ENCODE measurements around the gene CARNS1. TPM values are rescaled to one million over a fixed set of nuclear protein-coding genes. Genes with fewer than 3 reads are reported as not detected.

Gene CARNS1
- total and polyA plus RNA-seq, 12 donors, result 0.55 to 26.6 (median 17.4) TPM

DNA sequence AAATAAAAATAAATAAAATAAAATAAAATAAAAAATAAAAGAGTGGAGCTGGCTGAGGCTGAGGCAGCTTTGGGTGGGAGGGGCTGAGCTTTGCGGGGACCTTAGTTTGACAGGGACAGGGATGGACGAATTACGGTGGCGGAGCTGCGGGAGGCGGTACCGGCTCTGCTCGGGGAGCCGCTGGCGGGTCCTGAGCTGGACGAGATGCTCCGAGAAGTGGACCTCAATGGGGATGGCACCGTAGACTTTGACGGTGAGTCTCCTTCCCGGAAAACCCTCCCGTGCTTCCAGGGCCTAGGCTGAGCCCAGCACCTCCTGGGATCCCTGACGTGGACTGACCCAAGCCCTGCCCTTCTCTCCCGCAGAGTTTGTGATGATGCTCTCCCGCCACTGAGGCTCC lies 42.8 kb downstream of the CARNS1 start:
- intact Hi-C loops (cut with DNase I), result no loop called here
- DNase-seq (no peak), ATAC-seq (no peak)
- WGBS, 2 donors, result 90 to 93% methylated on average over 19 of the region's 19 CpGs
- Histone ChIP-seq H3K9me3 (no peaks in the 10 kb centered on the region), H3K36me3 (no peaks in the 10 kb centered on the region), H3K4me3 (no peak overlapping the region), H3K4me1 (peaks cover 0 to 3% (median 0%) of the 10 kb centered on the region in 9 donors), H3K27ac (no peak overlapping the region), H3K27me3 (no peaks in the 10 kb centered on the region)
- TF ChIP-seq, protein P1, sequence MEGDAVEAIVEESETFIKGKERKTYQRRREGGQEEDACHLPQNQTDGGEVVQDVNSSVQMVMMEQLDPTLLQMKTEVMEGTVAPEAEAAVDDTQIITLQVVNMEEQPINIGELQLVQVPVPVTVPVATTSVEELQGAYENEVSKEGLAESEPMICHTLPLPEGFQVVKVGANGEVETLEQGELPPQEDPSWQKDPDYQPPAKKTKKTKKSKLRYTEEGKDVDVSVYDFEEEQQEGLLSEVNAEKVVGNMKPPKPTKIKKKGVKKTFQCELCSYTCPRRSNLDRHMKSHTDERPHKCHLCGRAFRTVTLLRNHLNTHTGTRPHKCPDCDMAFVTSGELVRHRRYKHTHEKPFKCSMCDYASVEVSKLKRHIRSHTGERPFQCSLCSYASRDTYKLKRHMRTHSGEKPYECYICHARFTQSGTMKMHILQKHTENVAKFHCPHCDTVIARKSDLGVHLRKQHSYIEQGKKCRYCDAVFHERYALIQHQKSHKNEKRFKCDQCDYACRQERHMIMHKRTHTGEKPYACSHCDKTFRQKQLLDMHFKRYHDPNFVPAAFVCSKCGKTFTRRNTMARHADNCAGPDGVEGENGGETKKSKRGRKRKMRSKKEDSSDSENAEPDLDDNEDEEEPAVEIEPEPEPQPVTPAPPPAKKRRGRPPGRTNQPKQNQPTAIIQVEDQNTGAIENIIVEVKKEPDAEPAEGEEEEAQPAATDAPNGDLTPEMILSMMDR (IDR thresholded peaks at IDR 0.05), result no peak

DNA sequence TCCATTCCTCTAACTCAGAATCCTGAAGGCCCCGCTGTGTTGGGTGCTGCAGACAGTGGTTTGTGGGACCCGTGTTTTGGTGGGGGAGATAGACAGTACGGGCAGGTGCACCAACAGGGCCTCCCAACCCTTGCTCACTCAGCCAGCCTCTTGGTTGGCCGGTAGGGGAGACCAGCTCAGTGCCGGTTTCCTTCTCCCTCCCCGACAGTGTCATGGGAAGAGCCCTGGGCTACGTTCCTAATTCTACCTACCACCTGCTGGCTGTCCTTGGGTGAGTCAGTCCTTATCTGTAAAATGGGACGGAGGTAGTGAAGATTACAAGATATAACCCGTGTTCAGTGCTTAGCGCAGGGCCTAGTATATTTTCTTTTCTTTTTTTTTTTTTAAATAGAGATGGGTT lies 47.7 kb downstream of the CARNS1 start:
- Histone ChIP-seq H3K4me1 (peaks cover 7 to 44% (median 20%) of the 10 kb centered on the region in 9 donors), H3K27me3 (no peaks in the 10 kb centered on the region), H3K36me3 (peaks cover 0 to 6% (median 0%) of the 10 kb centered on the region in 9 donors), H3K9me3 (no peaks in the 10 kb centered on the region), H3K27ac (peak overlapping the region in 3 of 10 donors; percentile 92 to 94 (median 94)), H3K4me3 (no peak overlapping the region)
- TF ChIP-seq, protein P1 (IDR thresholded peaks at IDR 0.05), result no peak
- 83 to 92% methylated on average over 10 of the region's 10 CpGs for WGBS, 2 donors
- ATAC-seq, result no peak
- DNase-seq, result no peak
- intact Hi-C loops (cut with DNase I), result loop anchor here in 1 of 10 donors (5.0 kb wide), 1 partner anchor 1476 kb away; no protein-coding TSS in a partner anchor

DNA sequence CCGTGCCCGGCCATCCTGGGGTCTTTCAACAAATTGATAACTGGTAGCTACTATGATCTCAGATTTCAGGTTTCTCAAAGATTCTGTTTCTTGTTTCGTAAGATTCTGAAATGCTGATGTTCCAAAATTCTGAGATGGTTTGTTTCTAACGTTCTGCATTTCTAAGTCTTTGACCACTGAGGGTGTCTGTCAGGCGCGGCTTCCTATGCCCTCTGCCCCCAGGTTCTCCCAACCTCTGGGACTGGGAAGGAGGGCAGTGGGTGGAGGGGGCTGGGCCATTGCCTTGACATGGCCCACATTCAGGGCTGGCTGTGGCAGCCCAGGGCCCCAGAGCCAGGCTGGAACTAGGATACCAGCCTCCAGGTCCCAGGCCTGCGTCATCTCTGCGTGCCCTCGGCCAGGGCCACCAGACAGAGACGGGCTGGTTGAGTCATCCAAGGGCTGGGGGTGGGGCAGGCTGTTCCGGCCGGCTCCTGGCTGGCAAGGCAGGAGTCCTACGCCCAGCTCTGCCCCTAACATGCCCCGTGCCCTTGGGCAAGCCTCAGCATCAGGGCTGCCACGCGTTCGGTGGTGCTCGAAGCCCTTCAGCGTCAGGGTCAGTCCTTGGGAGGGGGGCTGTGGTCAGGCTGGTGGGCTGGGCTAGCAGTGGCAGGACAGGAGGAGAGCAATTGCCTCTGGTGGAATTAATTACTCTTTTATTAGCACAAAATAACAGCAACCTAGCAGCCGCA lies 48.4 kb downstream of the CARNS1 start:
- Histone ChIP-seq H3K27ac (peak overlapping the region; percentile 78 to 94 (median 90)), H3K9me3 (no peaks in the 10 kb centered on the region), H3K36me3 (peaks cover 0 to 6% (median 0%) of the 10 kb centered on the region in 9 donors), H3K4me1 (peaks cover 8 to 50% (median 26%) of the 10 kb centered on the region in 9 donors), H3K27me3 (no peaks in the 10 kb centered on the region), H3K4me3 (peak overlapping the region; percentile 19 to 68 (median 64))
- TF ChIP-seq, protein P1 (IDR thresholded peaks at IDR 0.05), result no peak
- 75 to 86% methylated on average over 20 of the region's 20 CpGs for WGBS, 2 donors
- DNase-seq, result peak; percentile 34 to 51
- ATAC-seq, result peak; percentile 5 to 39 (median 24)
- intact Hi-C loops (cut with DNase I), result loop anchor here in 1 of 10 donors (5.0 kb wide), 1 partner anchor 1477 kb away; no protein-coding TSS in a partner anchor

DNA sequence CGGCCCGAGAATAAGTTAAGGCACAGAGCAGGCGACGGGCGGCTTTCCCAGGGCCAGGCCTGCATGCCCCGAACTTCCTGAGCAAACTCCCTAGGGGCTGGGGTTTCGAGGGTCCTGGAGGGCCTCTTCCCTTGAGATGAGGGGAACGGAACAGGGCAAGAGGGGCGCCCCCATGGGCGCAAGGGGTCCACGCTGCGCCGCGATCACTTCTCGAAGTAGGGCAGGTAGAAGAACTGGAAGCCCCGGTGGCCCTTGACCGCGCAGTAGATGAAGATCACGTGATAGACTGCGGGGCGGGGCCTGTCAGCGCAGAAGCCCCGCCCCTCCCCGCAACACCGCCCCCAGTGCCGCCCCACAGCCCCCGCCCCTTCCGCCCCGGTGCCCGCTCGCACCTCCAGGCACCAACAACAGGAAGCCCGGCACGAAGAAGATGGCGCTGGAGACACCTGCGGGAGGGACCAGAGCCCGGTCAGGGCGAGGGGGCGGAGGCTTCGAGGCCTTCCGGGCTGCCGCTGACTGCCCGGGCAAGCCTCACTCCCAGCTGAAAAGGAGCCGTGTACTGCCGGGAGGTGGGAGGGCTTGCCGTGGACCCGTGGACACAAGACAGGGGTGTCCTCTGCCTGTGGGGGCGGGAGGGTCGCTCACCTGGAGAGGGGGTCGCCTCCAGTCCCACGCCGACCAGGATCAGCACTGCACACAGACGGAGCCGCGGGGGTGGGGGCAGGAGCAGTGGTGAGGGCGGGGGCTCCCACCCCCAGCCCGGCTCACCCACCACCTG lies 49.1 kb downstream of the CARNS1 start:
- ATAC-seq, result peak; percentile 69 to 82 (median 78)
- no peaks in the 10 kb centered on the region for H3K27me3 ChIP-seq
- 14 to 17% methylated on average over 46 to 56 of the region's 56 CpGs for WGBS, 2 donors
- peak overlapping the region; percentile 78 to 94 (median 90) for H3K27ac ChIP-seq
- peak; percentile 88 to 89 for DNase-seq
- no peaks in the 10 kb centered on the region for H3K9me3 ChIP-seq
- TF ChIP-seq, protein P1 (IDR thresholded peaks at IDR 0.05), result no peak
- peaks cover 8 to 54% (median 27%) of the 10 kb centered on the region in 9 donors for H3K4me1 ChIP-seq
- intact Hi-C loops (cut with DNase I), result loop anchor here in 8 of 10 donors (5.0 kb wide), 6 partner anchors 37 to 1477 kb away; partner anchors contain the start of genes PPP1CA (in 6 of the 8), TBC1D10C (in 6 of the 8), RPS6KB2 (in 2 of the 8) and CDK2AP2 (in 1 of the 8)
- H3K4me3 ChIP-seq, result peak overlapping the region; percentile 19 to 68 (median 64)
- H3K36me3 ChIP-seq, result peaks cover 0 to 6% (median 0%) of the 10 kb centered on the region in 9 donors
